ENCODE results near the gene TAS2R46.

Gene TAS2R46

GRCh38 chr12:11031307-11031706 lies 30.8 kb downstream of the TAS2R46 start, which contains the start of gene TAS2R31:
TSS of gene TAS2R31 (minus strand) at chr12:11031407. CDS start at chr12:11031335, 72 bp downstream.
- DNase-seq, result no peak

GRCh38 chr12:11026118-11026517 lies 36.0 kb downstream of the TAS2R46 start:
- DNase-seq, result no peak

- DNase-seq, result no peak
These were observed 38.7 kb downstream of the TAS2R46 start for GRCh38 chr12:11023387-11023786.

GRCh38 chr12:11022520-11022919 lies 39.6 kb downstream of the TAS2R46 start, which contains the start of gene TAS2R19:
TSS of gene TAS2R19 (minus strand) at chr12:11022620. CDS start at chr12:11022571, 49 bp downstream.
- no peak for DNase-seq

DNA sequence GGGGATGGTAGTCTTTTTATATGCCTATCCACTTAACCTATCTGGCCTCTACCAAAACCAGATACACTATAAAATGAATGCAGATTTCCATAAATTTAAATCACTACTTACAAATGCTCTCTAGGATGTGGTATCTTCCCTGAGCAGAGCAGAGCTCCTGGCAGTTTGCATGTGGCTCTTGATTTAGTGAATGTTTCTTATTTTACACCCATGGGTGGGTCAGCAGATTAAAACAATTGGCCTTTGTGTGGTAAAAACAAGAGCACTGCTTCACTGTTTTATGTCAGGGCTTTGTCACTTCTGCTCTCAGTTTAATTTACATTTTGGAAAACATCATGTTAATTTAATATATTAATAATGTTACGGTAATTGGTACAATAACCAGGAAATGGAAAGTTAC lies 45.2 kb downstream of the TAS2R46 start:
- no peak for DNase-seq

- no peak for DNase-seq
These were observed 46.2 kb downstream of the TAS2R46 start for GRCh38 chr12:11015775-11016430.

GRCh38 chr12:11014234-11014633 lies 47.9 kb downstream of the TAS2R46 start:
- DNase-seq, result no peak
